HG02798 (cell line): Measurements from ENCODE around the gene FBXL5.
"Not testable (repeated sequence)": the region's sequence is repeated elsewhere in the genome, so short reads cannot be mapped to it uniquely, and the experiment has no call there.

Source experiments
- ATAC-seq: cut with Tn5 transposase; IDR thresholded peaks from one replicate; pipeline ENCODE4 v1.9.1; 2021; ENCODE audit warnings: mild to moderate bottlenecking; ENCODE audit not compliant: unreplicated experiment, poor library complexity

FBXL5 gene

DNA sequence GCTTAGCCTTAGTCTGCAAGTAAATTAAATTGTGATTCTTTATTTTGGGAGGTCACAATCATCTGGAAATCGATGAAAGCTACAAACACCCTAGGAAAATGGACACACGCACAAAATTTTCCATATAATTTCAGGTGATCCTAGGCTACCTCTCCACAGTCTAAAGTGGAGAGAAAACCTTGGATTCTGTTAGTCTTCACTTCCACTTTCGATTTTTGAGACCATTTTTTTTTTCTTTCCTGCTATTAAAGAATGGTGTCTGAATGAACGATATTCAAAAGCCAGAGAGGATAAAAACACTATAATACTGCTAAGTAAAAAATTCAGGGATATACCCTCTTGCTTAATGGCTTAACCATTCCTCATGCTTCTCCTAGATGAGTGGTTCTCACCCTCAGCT, 1.7 kb downstream of the FBXL5 start:
- no peak for ATAC-seq

DNA sequence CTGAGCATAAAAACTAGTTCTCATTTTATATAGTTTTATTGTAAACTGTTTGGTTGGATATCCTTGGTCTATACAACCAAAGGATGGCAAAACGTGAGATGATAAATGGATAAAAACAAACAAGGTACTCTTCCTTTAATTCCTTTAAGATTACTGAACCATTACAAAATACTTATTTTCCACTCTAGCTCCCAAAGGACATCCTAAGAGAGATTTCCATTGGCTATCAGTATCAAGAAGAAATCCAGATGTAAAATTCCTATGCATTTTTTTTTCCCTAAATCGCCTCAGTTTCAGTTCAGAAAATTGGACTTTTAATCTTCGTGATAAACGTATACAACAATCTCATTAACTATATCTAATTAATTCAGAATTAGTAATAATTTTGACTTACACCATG, 2.3 kb downstream of the FBXL5 start:
- ATAC-seq = no peak

- no peak for ATAC-seq
Observed at GRCh38 chr4:15652191-15652590, 3.0 kb downstream of the FBXL5 start.

GRCh38 chr4:15651676-15652075, 3.5 kb downstream of the FBXL5 start:
- ATAC-seq = no peak

DNA sequence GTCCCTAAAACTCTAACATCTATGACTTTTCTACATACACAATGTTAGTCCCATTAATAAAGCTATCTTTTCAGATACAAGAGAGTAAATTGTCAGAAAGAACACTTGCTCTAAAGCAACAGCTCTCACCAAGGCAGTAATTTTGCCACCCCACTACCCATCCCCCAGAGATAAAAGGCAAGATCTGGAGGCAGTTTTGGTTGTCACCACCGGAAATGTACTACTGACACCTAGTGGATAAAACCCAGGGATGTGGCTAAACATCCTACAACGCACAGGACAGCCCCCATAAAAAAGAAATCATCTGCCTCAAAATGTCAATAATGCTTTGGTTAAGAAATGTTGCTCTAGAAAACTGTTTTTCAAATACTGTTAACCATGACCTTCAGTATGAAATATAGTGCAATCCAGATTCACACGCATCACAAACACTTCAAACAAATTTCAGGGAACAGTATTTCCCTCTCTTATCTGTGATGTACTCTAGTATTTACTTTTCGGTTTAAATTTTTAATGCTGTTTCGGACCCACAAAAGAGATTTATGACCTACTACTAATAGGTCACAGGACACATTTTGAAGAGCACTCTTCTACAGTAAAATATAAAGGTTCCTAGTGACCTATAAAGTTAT, 5.1 kb downstream of the FBXL5 start:
- peak; percentile 55 for ATAC-seq

DNA sequence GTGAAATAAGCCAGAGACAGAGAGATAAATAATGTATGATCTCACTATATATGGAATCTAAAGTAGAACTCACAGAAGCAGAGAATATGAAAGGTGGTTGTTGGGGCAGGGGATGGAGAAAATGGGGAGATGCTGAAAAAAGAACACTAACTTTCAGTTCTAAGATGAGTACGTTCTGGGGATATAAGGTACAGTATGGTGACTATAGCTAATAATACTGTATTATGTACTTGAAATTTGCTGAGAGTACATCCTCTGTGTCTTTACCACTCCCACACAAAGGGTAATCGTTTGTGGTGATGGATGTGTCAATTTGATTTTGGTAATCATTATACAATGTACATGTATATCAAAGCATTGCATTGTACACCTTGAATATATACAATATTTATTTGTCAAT, 6.6 kb downstream of the FBXL5 start:
- ATAC-seq = no peak

- no peak for ATAC-seq
Observed at GRCh38 chr4:15638418-15638817, 16.7 kb downstream of the FBXL5 start.

DNA sequence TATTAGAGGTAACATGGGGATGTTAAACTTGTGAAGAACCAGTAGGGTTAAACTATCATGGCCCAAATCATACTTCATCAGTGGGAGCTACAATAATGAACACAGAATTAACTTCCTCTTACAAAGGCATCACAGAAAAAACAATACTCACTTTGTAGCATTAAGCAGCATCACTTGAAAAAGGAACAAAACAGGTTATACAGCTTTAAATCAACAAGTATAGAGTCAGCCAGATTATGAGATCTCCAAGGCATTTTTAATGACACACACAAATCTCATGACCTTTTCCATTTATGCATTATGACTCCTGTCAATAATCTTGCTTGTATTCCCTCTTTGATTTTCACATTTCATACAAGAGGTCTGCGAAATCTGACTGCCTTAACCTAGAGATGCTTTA, 18.3 kb downstream of the FBXL5 start:
- no peak for ATAC-seq

DNA sequence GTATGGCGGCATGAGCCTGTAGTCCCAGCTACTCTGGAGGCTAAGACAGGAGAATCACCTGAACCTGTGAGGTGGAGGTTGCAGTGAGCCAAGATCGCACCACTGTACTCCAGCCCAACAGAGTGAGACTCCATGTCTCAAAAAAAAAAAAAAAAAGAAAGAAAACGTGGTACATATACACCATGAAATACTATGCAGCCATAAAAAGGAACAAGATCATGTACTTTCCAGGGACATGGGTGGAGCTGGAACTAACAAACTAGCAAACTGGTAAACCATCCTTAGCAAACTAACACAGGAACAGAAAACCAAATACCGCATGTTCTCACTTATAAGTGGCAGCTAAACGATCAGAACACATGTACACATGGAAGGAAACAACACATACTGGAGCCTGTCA, 37.8 kb downstream of the FBXL5 start:
- ATAC-seq = not testable (repeated sequence)

- not testable (repeated sequence) for ATAC-seq
Observed at GRCh38 chr4:15614891-15615290, 40.3 kb downstream of the FBXL5 start.

DNA sequence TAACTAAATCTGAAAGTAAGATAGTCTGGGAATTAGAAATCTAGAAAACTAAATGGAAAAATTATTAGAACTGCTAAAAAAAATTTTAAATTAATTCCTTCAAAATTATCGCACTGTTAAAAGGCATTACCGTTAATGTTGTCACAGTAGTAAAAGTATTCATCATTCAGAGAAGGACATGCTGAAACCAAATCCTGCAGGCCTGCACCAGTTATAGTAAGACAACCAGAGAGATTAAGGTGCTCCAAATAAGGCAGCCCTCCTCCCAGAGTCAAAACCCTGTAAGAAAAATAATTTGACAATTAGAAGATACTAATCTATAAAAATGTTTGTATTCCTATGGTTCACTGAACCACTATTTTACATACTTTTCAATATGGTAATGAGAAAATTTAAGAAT, 43.0 kb downstream of the FBXL5 start:
- no peak for ATAC-seq

- ATAC-seq = no peak
Observed at GRCh38 chr4:15610855-15611254, 44.3 kb downstream of the FBXL5 start.

GRCh38 chr4:15605537-15605936, 49.6 kb downstream of the FBXL5 start:
- no peak for ATAC-seq

GRCh38 chr4:15601862-15602261, 53.3 kb downstream of the FBXL5 start:
- no peak for ATAC-seq

GRCh38 chr4:15600176-15600575, 55.0 kb downstream of the FBXL5 start:
- ATAC-seq = no peak

- no peak for ATAC-seq
Observed at GRCh38 chr4:15598644-15599043, 56.5 kb downstream of the FBXL5 start.

- no peak for ATAC-seq
Observed at GRCh38 chr4:15592799-15593198, 62.4 kb downstream of the FBXL5 start.

DNA sequence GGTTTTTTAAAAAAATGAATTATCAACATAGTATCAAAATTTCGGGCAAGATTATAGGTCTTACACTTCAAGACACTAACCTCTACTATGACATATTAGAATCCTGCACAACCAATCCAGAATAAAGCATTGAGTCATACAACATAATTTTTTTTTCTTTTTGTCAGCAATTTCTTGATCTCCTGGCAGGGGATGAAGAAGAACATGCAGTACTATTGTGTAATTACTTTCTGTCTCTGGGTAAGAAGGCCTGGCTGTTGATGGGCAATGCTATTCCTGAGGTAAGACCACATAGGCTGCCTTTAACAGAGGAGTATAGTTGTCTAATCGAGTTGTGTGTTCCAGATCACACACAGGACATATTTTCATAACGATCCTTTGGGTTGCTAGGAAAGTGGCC, 67.5 kb downstream of the FBXL5 start:
- no peak for ATAC-seq

GRCh38 chr4:15586066-15586465, 69.1 kb downstream of the FBXL5 start:
- no peak for ATAC-seq

DNA sequence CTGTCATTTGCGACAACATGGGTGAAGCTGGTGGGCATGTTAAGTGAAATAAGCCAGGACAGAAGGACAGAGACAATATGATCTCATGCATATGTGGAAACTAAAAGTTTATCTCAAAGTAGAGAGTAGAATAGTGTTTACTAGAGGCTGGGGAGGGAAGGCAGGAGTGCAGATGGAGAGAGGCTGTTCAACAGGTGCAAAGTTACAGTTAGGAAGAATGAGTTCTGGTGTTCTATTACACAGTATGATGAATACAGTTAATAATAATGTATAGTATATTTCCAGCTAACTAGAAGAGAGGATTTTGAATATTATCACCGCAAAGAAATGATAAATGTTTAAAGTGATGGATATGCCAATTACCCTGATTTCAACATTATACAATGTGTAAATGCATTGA, 69.8 kb downstream of the FBXL5 start:
- ATAC-seq = no peak

DNA sequence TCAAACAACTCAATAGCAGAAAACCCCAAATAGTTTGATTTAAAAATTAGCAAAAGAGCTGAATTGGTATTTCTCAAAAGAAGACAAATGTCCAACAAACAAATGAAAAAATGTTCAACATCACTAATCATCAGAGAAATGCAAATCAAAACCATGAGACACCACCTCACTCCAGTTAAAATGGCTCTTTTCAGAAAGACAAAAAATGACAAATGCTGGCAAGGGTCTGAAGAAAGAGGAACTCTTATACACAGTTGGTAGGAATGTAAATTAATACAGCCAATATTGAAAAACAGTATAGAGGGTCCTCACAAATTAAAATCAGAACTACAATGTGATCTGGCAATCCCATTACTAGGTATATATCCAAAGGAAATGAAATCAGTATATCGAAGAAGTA, 70.4 kb downstream of the FBXL5 start:
- ATAC-seq = no peak

GRCh38 chr4:15577508-15577907, 77.6 kb downstream of the FBXL5 start:
- no peak for ATAC-seq

- ATAC-seq = no peak
Observed at GRCh38 chr4:15575966-15576365, 79.2 kb downstream of the FBXL5 start.
